M059J (cell line): ENCODE data around the gene RHBDL1. TPM values are rescaled to one million over a fixed set of nuclear protein-coding genes. Genes with fewer than 3 reads are reported as not detected.

ENCODE experiments used
- DNase-seq: peaks from one replicate; pipeline ENCODE4 v3.0.0-alpha.2; 2012; ENCODE audit warnings: low read depth
- total RNA-seq: library from RNA; depleted of rRNA; stranded (reverse); fragments of >200 nt; shearing (Covaris generic); gene quantifications from 2 replicates; pipeline ENCODE4 v1.2.3, GENCODE V29; 2014

RHBDL1 gene
- total RNA-seq, 1 experiment from 2014 or later, result 0.15 TPM

- no peak for DNase-seq
These were observed 22.8 kb upstream of the RHBDL1 start for GRCh38 chr16:652454-653305.

- DNase-seq, result no peak
These were observed 21.4 kb upstream of the RHBDL1 start for GRCh38 chr16:654034-654433.

- no peak for DNase-seq
These were observed 18.0 kb upstream of the RHBDL1 start for GRCh38 chr16:657487-657886.

- DNase-seq, result no peak
These were observed 16.5 kb upstream of the RHBDL1 start for GRCh38 chr16:658679-659571.

- no peak for DNase-seq
These were observed 15.9 kb upstream of the RHBDL1 start for GRCh38 chr16:659618-660017.

- no peak for DNase-seq
These were observed 15.4 kb upstream of the RHBDL1 start for GRCh38 chr16:660132-660458.

- no peak for DNase-seq
These were observed 14.8 kb upstream of the RHBDL1 start for GRCh38 chr16:660459-661183.

- DNase-seq, result no peak
These were observed 14.2 kb upstream of the RHBDL1 start for GRCh38 chr16:661184-661821.

- no peak for DNase-seq
These were observed 13.4 kb upstream of the RHBDL1 start for GRCh38 chr16:662095-662494.

- DNase-seq, result no peak
These were observed 12.9 kb upstream of the RHBDL1 start for GRCh38 chr16:662597-662996.

GRCh38 chr16:666572-666971, 8.9 kb upstream of the RHBDL1 start:
- no peak for DNase-seq

- DNase-seq, result no peak
These were observed 8.2 kb upstream of the RHBDL1 start for GRCh38 chr16:667113-667779.

- peak; percentile 88 for DNase-seq
These were observed 7.5 kb upstream of the RHBDL1 start, which contains the start of gene RHOT2 for GRCh38 chr16:667780-668518. TSS of gene RHOT2 (plus strand) at chr16:668132. CDS start at chr16:668200, 68 bp downstream.

- DNase-seq, result no peak
These were observed 6.8 kb upstream of the RHBDL1 start for GRCh38 chr16:668519-669171.

GRCh38 chr16:669666-670065, 5.8 kb upstream of the RHBDL1 start:
- DNase-seq, result no peak

GRCh38 chr16:670485-671352, 4.8 kb upstream of the RHBDL1 start:
- DNase-seq, result no peak

GRCh38 chr16:671353-672131, 3.9 kb upstream of the RHBDL1 start:
- DNase-seq, result no peak

- DNase-seq, result no peak
These were observed 3.1 kb upstream of the RHBDL1 start for GRCh38 chr16:672371-672770.
